K562 (cell line): ENCODE measurements around the gene ALK. TPM values are rescaled to one million over a fixed set of nuclear protein-coding genes. Genes with fewer than 3 reads are reported as not detected.

Experiments used
- ARHGAP35 ChIP-seq: fragments of 450-650 bp; IDR thresholded peaks from 2 replicates; pipeline ENCODE4 v1.6.1; 2018; ENCODE audit not compliant: partially characterized antibody
- CBFB ChIP-seq: sonication (generic); formaldehyde crosslinking; IDR thresholded peaks from 2 replicates; pipeline ENCODE4 v1.4.0; 2020; ENCODE audit warnings: mild to moderate bottlenecking, missing genetic modification reagents
- HOXB6 ChIP-seq: fragments of 250-450 bp; sonication (Bioruptor Pico); IDR thresholded peaks from 2 replicates; pipeline ENCODE4 v1.5.1; 2022; ENCODE audit warnings: mild to moderate bottlenecking, borderline replicate concordance
- ID3 ChIP-seq, 2 experiments: fragments of 250-450 bp in 1 of 2; fragments of 450-650 bp in 1 of 2; sonication (Bioruptor Pico) in 1 of 2; IDR thresholded peaks; 2 replicates each; pipeline versions ENCODE4 v1.6.1 to v1.8.0; 2016 to 2021; ENCODE audit warnings: mild to moderate bottlenecking in 2 of 2, moderate library complexity in 2 of 2, missing compliant biosample characterization in 1 of 2, missing genetic modification characterization in 1 of 2
- NCOA1 ChIP-seq: fragments of 450-650 bp; IDR thresholded peaks from 2 replicates; pipeline ENCODE4 v1.6.1; 2016; ENCODE audit warnings: low read depth
- REST ChIP-seq, 2 experiments: fragments of 450-650 bp; formaldehyde crosslinking in 1 of 2; IDR thresholded peaks; 2 replicates each; pipeline versions ENCODE4 v1.4.0 to v1.6.1; 2014 to 2020; ENCODE audit warnings: mild to moderate bottlenecking in 2 of 2, borderline replicate concordance in 1 of 2, low read depth in 1 of 2
- ZFPM2 ChIP-seq: fragments of 250-450 bp; sonication (Bioruptor Pico); IDR thresholded peaks from 2 replicates; pipeline ENCODE4 v1.5.1; 2022; ENCODE audit warnings: mild to moderate bottlenecking
- ZNF174 ChIP-seq: fragments of 250-450 bp; sonication (Bioruptor Pico); IDR thresholded peaks from 2 replicates; pipeline ENCODE4 v1.4.0; 2020; ENCODE audit warnings: mild to moderate bottlenecking
- ZNF354B ChIP-seq: fragments of 250-450 bp; sonication (Bioruptor Pico); IDR thresholded peaks from 2 replicates; pipeline ENCODE4 v1.4.0; 2020
- ZNF644 ChIP-seq: fragments of 200-800 bp; sonication (Bioruptor generic); IDR thresholded peaks from 2 replicates; pipeline ENCODE4 v1.6.1; 2016; ENCODE audit warnings: low read depth, missing genetic modification characterization, missing compliant biosample characterization
- polyA plus RNA-seq, 8 experiments: library from polyadenylated mRNA; depleted of rRNA in 4 of 8; stranded (reverse) in 5 of 8; unstranded in 3 of 8; fragments of >200 nt; fragmentation: Nextera tagmentation in 2 of 8; fragmentation: Illumina TruSeq in 1 of 8; extraction: Ambion mirVana in 2 of 8; extraction: Trizol in 1 of 8; gene quantifications; 2 replicates each; pipeline versions ENCODE4 v1.2.1 to v1.2.3, GENCODE V29; 2011 to 2014; ENCODE audit warnings: inconsistent platforms in 1 of 8, missing spikeins in 1 of 8
- total RNA-seq, 7 experiments: library from RNA; depleted of rRNA in 6 of 7; stranded (reverse); fragments of >200 nt in 6 of 7; fragmentation: Illumina TruSeq in 2 of 7; extraction: Trizol in 2 of 7; gene quantifications; 2 replicates each; pipeline versions ENCODE4 v1.2.1 to v1.2.3, GENCODE V29; 2011 to 2021; ENCODE audit warnings: low replicate concordance in 1 of 7

The ALK gene
- total and polyA plus RNA-seq, 9 of the 15 experiments (the other 6 are each of a cell fraction or from before 2014, with no cell fraction given) = not detected

- TF ChIP-seq REST (IDR thresholded peaks at IDR 0.05; ENCODE audit: borderline replicate concordance) (peak; percentile 98), REST (CRISPR knock-in tag; IDR thresholded peaks at IDR 0.05; ENCODE audit: low read depth) (peak; percentile 94), ARHGAP35 (no peak), ID3 (CRISPR knock-in tag; IDR thresholded peaks at IDR 0.05) (no peak), ID3 (tag; IDR thresholded peaks at IDR 0.05) (no peak), HOXB6 (CRISPR knock-in tag) (no peak), ZNF644 (tag) (peak; percentile 66; the same call in 1 of the 2 replicates), ZNF174 (CRISPR knock-in tag) (no peak), NCOA1 (no peak), ZFPM2 (CRISPR knock-in tag) (no peak), ZNF354B (CRISPR knock-in tag) (no peak), CBFB (no peak)
These were observed 627.5 kb downstream of the ALK start (continued) for GRCh38 chr2:29293830-29294438.
